H1 (cell line): ENCODE results near the gene OR4P4. TPM values are rescaled to one million over a fixed set of nuclear protein-coding genes. Genes with fewer than 3 reads are reported as not detected.

ENCODE experiments used
- CTCF ChIA-PET: fragments of 300-600 bp; sonication (Branson Sonifier 250); formaldehyde crosslinking; loops from one replicate; lab custom pipeline; 2021; ENCODE audit not compliant: partially characterized antibody; lab: Charles Lee
- POLR2A ChIA-PET: fragments of 300-600 bp; sonication (Branson Sonifier 250); formaldehyde crosslinking; loops from one replicate; lab custom pipeline; 2021; ENCODE audit warnings: inconsistent platforms; ENCODE audit not compliant: partially characterized antibody; lab: Charles Lee
- DNase-seq, 2 experiments: peaks; one replicate each; pipeline versions ENCODE4 v3.0.0 to v3.0.0-alpha.2; 2010 to 2022; ENCODE audit warnings: low spot score in 2 of 2, low read depth in 1 of 2, mixed read lengths in 1 of 2
- FAIRE-seq: peaks from 2 replicates; lab custom pipeline; 2011; peaks lifted over from hg19 to GRCh38; lab: Jason Lieb, UNC
- H2AFZ ChIP-seq: 2 replicates; pipeline ENCODE4 v1.8.1; 2012; ENCODE audit warnings: low read length, inconsistent platforms
- H2AK5ac ChIP-seq: 2 replicates; pipeline ENCODE4 v1.6.1; 2013; ENCODE audit warnings: low read depth, low read length
- H2BK120ac ChIP-seq: replicated peaks from 2 replicates; pipeline ENCODE3; 2013; ENCODE audit warnings: low read depth, low read length, inconsistent platforms
- H2BK12ac ChIP-seq: 2 replicates; pipeline ENCODE4 v1.6.1; 2013; ENCODE audit warnings: low read depth, low read length
- H2BK15ac ChIP-seq: 2 replicates; pipeline ENCODE4 v1.6.1; 2013; ENCODE audit warnings: low read length
- H2BK20ac ChIP-seq: 2 replicates; pipeline ENCODE4 v1.6.1; 2013; ENCODE audit warnings: low read length
- H2BK5ac ChIP-seq: 2 replicates; pipeline ENCODE4 v1.6.1; 2013; ENCODE audit warnings: low read depth, low read length
- H3K14ac ChIP-seq: 2 replicates; pipeline ENCODE4 v1.6.1; 2013; ENCODE audit warnings: inconsistent platforms; ENCODE audit not compliant: insufficient read length
- H3K18ac ChIP-seq: 2 replicates; pipeline ENCODE4 v1.6.1; 2013; ENCODE audit warnings: low read length; ENCODE audit errors: extremely low read depth
- H3K23ac ChIP-seq: 2 replicates; pipeline ENCODE4 v1.6.1; 2013; ENCODE audit warnings: inconsistent platforms; ENCODE audit not compliant: insufficient read length
- H3K23me2 ChIP-seq: 2 replicates; pipeline ENCODE4 v1.6.1; 2013; ENCODE audit warnings: low read depth, low read length
- H3K27ac ChIP-seq: 2 replicates; pipeline ENCODE4 v1.6.1; 2011; ENCODE audit warnings: low read depth, low read length, inconsistent platforms
- H3K27me3 ChIP-seq, 4 experiments: replicated peaks in 1 of 4; 1 replicate in 1 of 4; 2 replicates in 3 of 4; pipeline versions ENCODE4 v1.6.1 to v1.8.1; 2011 to 2013; ENCODE audit warnings: low read length in 3 of 4, mild to moderate bottlenecking in 3 of 4, inconsistent platforms in 2 of 4, mixed read lengths in 2 of 4, moderate library complexity in 1 of 4; ENCODE audit not compliant: control insufficient read depth in 3 of 4, insufficient read depth in 3 of 4; ENCODE audit errors: extremely low read depth in 1 of 4
- H3K36me3 ChIP-seq, 4 experiments: 2 replicates each; pipeline versions ENCODE4 v1.6.1 to v1.8.1; 2011 to 2013; ENCODE audit warnings: mild to moderate bottlenecking in 4 of 4, low read length in 3 of 4, moderate library complexity in 2 of 4, control low read depth in 1 of 4, inconsistent platforms in 1 of 4; ENCODE audit not compliant: insufficient read depth in 4 of 4, control insufficient read depth in 2 of 4
- H3K4ac ChIP-seq: replicated peaks from 2 replicates; pipeline ENCODE3; 2013; ENCODE audit warnings: low read length, low read depth, mixed read lengths, inconsistent platforms; ENCODE audit not compliant: insufficient read length
- H3K4me1 ChIP-seq, 4 experiments: replicated peaks in 1 of 4; 1 replicate in 1 of 4; 2 replicates in 3 of 4; pipeline versions ENCODE4 v1.6.1 to v1.8.1; 2011 to 2013; ENCODE audit warnings: low read length in 3 of 4, inconsistent platforms in 2 of 4, mixed read lengths in 1 of 4; ENCODE audit not compliant: insufficient read depth in 4 of 4, control insufficient read depth in 3 of 4
- H3K4me2 ChIP-seq, 2 experiments: 2 replicates each; pipeline versions ENCODE4 v1.6.1 to v1.8.1; 2011 to 2013; ENCODE audit warnings: low read depth in 2 of 2, low read length in 2 of 2, control low read depth in 1 of 2, inconsistent platforms in 1 of 2, mild to moderate bottlenecking in 1 of 2; ENCODE audit not compliant: insufficient read depth in 1 of 2
- H3K4me3 ChIP-seq, 4 experiments: fragments of 200-600, 300-600 bp in 1 of 4; sonication (generic), shearing (Covaris generic), sonication (Bioruptor Twin) in 1 of 4; 2 replicates each; pipeline versions ENCODE4 v1.5.1 to v1.8.1; 2011 to 2016; ENCODE audit warnings: low read length in 4 of 4, low read depth in 3 of 4, control low read depth in 2 of 4, inconsistent platforms in 2 of 4, mild to moderate bottlenecking in 2 of 4, mixed read lengths in 1 of 4, moderate library complexity in 1 of 4; ENCODE audit not compliant: insufficient read depth in 2 of 4; ENCODE audit errors: extremely low read depth in 1 of 4
- H3K56ac ChIP-seq: replicated peaks from 2 replicates; pipeline ENCODE3; 2013; ENCODE audit warnings: low read depth, mild to moderate bottlenecking, mixed read lengths, low read length, inconsistent platforms; ENCODE audit not compliant: insufficient read length
- H3K79me1 ChIP-seq: 2 replicates; pipeline ENCODE4 v1.6.1; 2013; ENCODE audit warnings: low read depth, low read length, control low read depth
- H3K79me2 ChIP-seq, 2 experiments: 2 replicates each; pipeline versions ENCODE4 v1.6.1 to v1.8.1; 2012 to 2013; ENCODE audit warnings: low read length in 2 of 2, mild to moderate bottlenecking in 2 of 2, inconsistent platforms in 1 of 2; ENCODE audit not compliant: insufficient read depth in 2 of 2, control insufficient read depth in 1 of 2
- H3K9ac ChIP-seq, 4 experiments: replicated peaks in 1 of 4; 1 replicate in 1 of 4; 2 replicates in 3 of 4; pipeline versions ENCODE4 v1.6.1 to v1.8.1; 2011 to 2013; ENCODE audit warnings: low read depth in 3 of 4, low read length in 3 of 4, control low read depth in 2 of 4, mild to moderate bottlenecking in 2 of 4, moderate library complexity in 2 of 4, inconsistent platforms in 1 of 4; ENCODE audit errors: extremely low read depth in 1 of 4
- H3K9me3 ChIP-seq, 2 experiments: 2 replicates each; pipeline versions ENCODE4 v1.6.1 to v1.8.1; 2012 to 2013; ENCODE audit warnings: mild to moderate bottlenecking in 2 of 2, moderate library complexity in 2 of 2, control low read depth in 1 of 2, inconsistent platforms in 1 of 2, low read depth in 1 of 2, low read length in 1 of 2, mixed read lengths in 1 of 2; ENCODE audit not compliant: insufficient read depth in 2 of 2
- H4K20me1 ChIP-seq, 2 experiments: replicated peaks in 1 of 2; 2 replicates each; pipeline versions ENCODE3 to v1.8.1; 2011 to 2013; ENCODE audit warnings: inconsistent platforms in 2 of 2, low read length in 2 of 2, mild to moderate bottlenecking in 1 of 2; ENCODE audit not compliant: insufficient read depth in 2 of 2, control insufficient read depth in 1 of 2
- H4K5ac ChIP-seq: 2 replicates; pipeline ENCODE4 v1.6.1; 2013; ENCODE audit warnings: low read length, low read depth, mixed read lengths, inconsistent platforms; ENCODE audit not compliant: insufficient read length
- H4K8ac ChIP-seq: 2 replicates; pipeline ENCODE4 v1.8.0; 2013; ENCODE audit warnings: mild to moderate bottlenecking, moderate library complexity, low read length, inconsistent platforms; ENCODE audit not compliant: insufficient read depth; ENCODE audit errors: extremely low read depth
- H4K91ac ChIP-seq: replicated peaks from 2 replicates; pipeline ENCODE3; 2013; ENCODE audit warnings: low read length, mixed read lengths, inconsistent platforms; ENCODE audit not compliant: insufficient read length
- EGR1 ChIP-seq: IDR thresholded peaks from 2 replicates; pipeline ENCODE4 v1.6.1; 2011; ENCODE audit warnings: low read depth, low read length, borderline replicate concordance
- MAFK ChIP-seq: IDR thresholded peaks from 2 replicates; pipeline ENCODE4 v1.6.1; 2012; ENCODE audit warnings: low read depth, mild to moderate bottlenecking, improper control_type of control experiment, low read length
- NANOG ChIP-seq: IDR thresholded peaks from 2 replicates; pipeline ENCODE4 v1.6.1; 2011; ENCODE audit warnings: low read length, low read depth, mild to moderate bottlenecking, inconsistent platforms; ENCODE audit not compliant: insufficient read depth, poor library complexity, severe bottlenecking
- SP1 ChIP-seq: IDR thresholded peaks from 2 replicates; pipeline ENCODE4 v1.6.1; 2011; ENCODE audit warnings: low read depth, low read length
- SRF ChIP-seq: IDR thresholded peaks from 2 replicates; pipeline ENCODE4 v1.6.1; 2011; ENCODE audit warnings: mild to moderate bottlenecking, low read depth, low read length, moderate library complexity
- polyA plus RNA-seq, 7 experiments: library from polyadenylated mRNA; depleted of rRNA in 3 of 7; stranded (reverse) in 5 of 7; unstranded in 2 of 7; fragments of >200 nt in 5 of 7; fragments of 200-250 nt in 2 of 7; gene quantifications; 1 replicate in 5 of 7; 2 replicates in 1 of 7; 4 replicates in 1 of 7; pipeline versions ENCODE4 v1.2.1 to v1.2.3, GENCODE V29; 2011 to 2013; ENCODE audit warnings: missing spikeins in 2 of 7, mixed read lengths in 2 of 7
- total RNA-seq: library from RNA; stranded (reverse); fragmentation: NEBNext Ultra II Directional; extraction: Animal tissue kit (Norgen Biotek cat#: 25700); gene quantifications from 2 replicates; pipeline ENCODE4 v1.2.1, GENCODE V29; 2021

The OR4P4 gene
- total and polyA plus RNA-seq, 2 of the 8 experiments (the other 6 are each of a cell fraction or from before 2014, with no cell fraction given) = not detected

GRCh38 chr11:55655096-55655495 is 20.2 kb downstream of the OR4P4 start:
- Histone ChIP-seq H3K56ac (no peak overlapping the region), H4K8ac (no peak overlapping the region), H3K9ac (no peak overlapping the region), H3K4me2 (no peak overlapping the region), H2BK12ac (no peak overlapping the region), H3K27me3 (no peaks in the 10 kb centered on the region), H2AK5ac (no peak overlapping the region), H3K23ac (no peak overlapping the region), H2BK15ac (no peak overlapping the region), H3K36me3 (no peaks in the 10 kb centered on the region), H2AFZ (no peak overlapping the region), H3K79me1 (no peaks in the 10 kb centered on the region), H3K27ac (no peak overlapping the region), H3K14ac (no peak overlapping the region), H4K20me1 (no peaks in the 10 kb centered on the region), H3K79me2 (no peaks in the 10 kb centered on the region), H3K9me3 (peaks cover 22 to 41% of the 10 kb centered on the region in 2 experiments), H3K4ac (no peak overlapping the region), H3K4me3 (no peak overlapping the region), H4K5ac (no peak overlapping the region), H4K91ac (no peak overlapping the region), H3K23me2 (no peaks in the 10 kb centered on the region), H2BK5ac (no peak overlapping the region), H2BK120ac (no peak overlapping the region), H3K4me1 (no peaks in the 10 kb centered on the region), H2BK20ac (no peak overlapping the region), H3K18ac (no peak overlapping the region)
- FAIRE-seq = no peak
- no peak for DNase-seq
- ChIA-PET POLR2A (no interaction called here), CTCF (no interaction called here)
- TF ChIP-seq MAFK (no peak), EGR1 (no peak), NANOG (no peak), SRF (no peak), SP1 (no peak)
